MCF 10A (cell line): ENCODE measurements around the gene SPOCK1. TPM values are rescaled to one million over a fixed set of nuclear protein-coding genes. Genes with fewer than 3 reads are reported as not detected.

Experiments used
- BruUV-seq: library from RNA; stranded (reverse); fragments of 400-500 nt; replicated peaks from 2 replicates; lab custom pipeline; 2021; lab: Mats Ljungman, UMichigan
- CTCF ChIA-PET: fragments of 300-600 bp; sonication (Branson Sonifier 250); formaldehyde crosslinking; extraction: SDS; loops from one replicate; lab custom pipeline; 2021; ENCODE audit warnings: antibody characterized with exemption, inconsistent platforms; lab: Yijun Ruan, JAX
- POLR2A ChIA-PET: fragments of 300-600, 350-650 bp; sonication (Branson Sonifier 250); formaldehyde crosslinking; extraction: SDS; loops from one replicate; lab custom pipeline; 2020; ENCODE audit warnings: antibody characterized with exemption, inconsistent platforms; lab: Yijun Ruan, JAX
- DNase-seq: peaks from one replicate; pipeline ENCODE4 v3.0.0-alpha.2; 2018; ENCODE audit not compliant: unreplicated experiment
- H3K27ac Mint-ChIP-seq: one replicate; pipeline ENCODE4 v1.8.0; 2022; ENCODE audit warnings: mild to moderate bottlenecking, low read depth, mixed read lengths; ENCODE audit not compliant: unreplicated experiment
- H3K27me3 Mint-ChIP-seq: one replicate; pipeline ENCODE4 v1.8.0; 2022; ENCODE audit warnings: mixed read lengths; ENCODE audit not compliant: insufficient read depth, unreplicated experiment
- H3K36me3 Mint-ChIP-seq: one replicate; pipeline ENCODE4 v1.8.0; 2022; ENCODE audit warnings: mild to moderate bottlenecking, moderate library complexity, mixed read lengths; ENCODE audit not compliant: insufficient read depth, unreplicated experiment
- H3K4me1 Mint-ChIP-seq: one replicate; pipeline ENCODE4 v1.8.0; 2022; ENCODE audit warnings: mixed read lengths; ENCODE audit not compliant: insufficient read depth, unreplicated experiment
- H3K4me3 Mint-ChIP-seq: one replicate; pipeline ENCODE4 v1.8.0; 2022; ENCODE audit warnings: mild to moderate bottlenecking, moderate library complexity, mixed read lengths; ENCODE audit not compliant: unreplicated experiment
- H3K9me3 Mint-ChIP-seq: one replicate; pipeline ENCODE4 v1.8.0; 2022; ENCODE audit warnings: mixed read lengths; ENCODE audit not compliant: unreplicated experiment
- CTCF ChIP-seq: fragments of 200-600 bp; IDR thresholded peaks from one replicate; pipeline ENCODE4 v1.8.0; 2022; ENCODE audit warnings: antibody characterized with exemption, mild to moderate bottlenecking; ENCODE audit not compliant: unreplicated experiment
- intact Hi-C: fragments of 100-400 bp; cut with micrococcal nuclease; formaldehyde crosslinking; loops from 2 replicates; pipeline ENCODE4 v1.14.1; 2022
- total RNA-seq: library from RNA; stranded (reverse); gene quantifications from 2 replicates; pipeline ENCODE4 v1.2.3, GENCODE V29; 2022

Gene SPOCK1
- total RNA-seq, 1 experiment from 2014 or later, result 34.3 TPM

GRCh38 chr5:137438932-137439331 is 60.2 kb downstream of the SPOCK1 start:
- no peak for TF ChIP-seq CTCF
- no peaks in the 10 kb centered on the region for H3K9me3 Mint-ChIP-seq
- POLR2A ChIA-PET, result no interaction called here
- no peaks in the 10 kb centered on the region for H3K36me3 Mint-ChIP-seq
- intact Hi-C loops, result no loop called here
- H3K27me3 Mint-ChIP-seq, result no peaks in the 10 kb centered on the region
- H3K4me1 Mint-ChIP-seq, result no peaks in the 10 kb centered on the region
- H3K4me3 Mint-ChIP-seq, result no peak overlapping the region
- no peak overlapping the region for H3K27ac Mint-ChIP-seq
- BruUV-seq, result no TSS peak
- CTCF ChIA-PET, result interaction anchor here (0.6 to 1.6 kb wide), 7 partner anchors 13 to 1226 kb away, joined by 3 to 6 read pairs (median 3); no protein-coding TSS in a partner anchor
- DNase-seq, result no peak

DNA sequence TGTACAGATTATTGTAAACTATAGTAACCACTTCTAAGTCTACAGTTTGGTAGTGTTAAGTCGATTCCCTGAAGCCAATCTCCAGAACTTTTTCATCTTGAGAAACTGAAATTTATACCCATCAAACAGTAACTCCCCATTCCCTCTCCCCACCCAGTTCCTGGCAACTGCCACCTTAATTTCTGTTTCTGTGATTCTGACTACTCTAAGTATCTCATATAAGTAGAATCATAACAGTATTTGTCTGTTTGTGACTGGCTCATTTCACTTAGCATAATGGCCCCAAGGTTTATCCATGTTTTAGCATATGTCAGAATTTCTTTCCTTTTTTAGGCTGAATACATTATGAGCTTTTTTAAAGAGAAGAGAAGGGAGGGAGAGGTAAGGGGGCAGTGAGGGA is 61.4 kb downstream of the SPOCK1 start:
- H3K27ac Mint-ChIP-seq, result no peak overlapping the region
- intact Hi-C loops, result no loop called here
- no TSS peak for BruUV-seq
- no peaks in the 10 kb centered on the region for H3K9me3 Mint-ChIP-seq
- H3K36me3 Mint-ChIP-seq, result no peaks in the 10 kb centered on the region
- no peak overlapping the region for H3K4me3 Mint-ChIP-seq
- ChIA-PET CTCF (no interaction called here), POLR2A (no interaction called here)
- H3K27me3 Mint-ChIP-seq, result no peaks in the 10 kb centered on the region
- no peaks in the 10 kb centered on the region for H3K4me1 Mint-ChIP-seq
- DNase-seq, result no peak
- no peak for TF ChIP-seq CTCF

GRCh38 chr5:137433539-137433938 is 65.6 kb downstream of the SPOCK1 start:
- TF ChIP-seq CTCF, result no peak
- no TSS peak for BruUV-seq
- H3K27me3 Mint-ChIP-seq, result no peaks in the 10 kb centered on the region
- intact Hi-C loops, result no loop called here
- no peaks in the 10 kb centered on the region for H3K4me1 Mint-ChIP-seq
- DNase-seq, result no peak
- POLR2A ChIA-PET, result no interaction called here
- H3K4me3 Mint-ChIP-seq, result no peak overlapping the region
- CTCF ChIA-PET, result interaction anchor here (0.6 to 0.9 kb wide), 2 partner anchors 9 to 109 kb away, joined by 3 to 4 read pairs; no protein-coding TSS in a partner anchor
- no peaks in the 10 kb centered on the region for H3K36me3 Mint-ChIP-seq
- H3K9me3 Mint-ChIP-seq, result no peaks in the 10 kb centered on the region
- H3K27ac Mint-ChIP-seq, result no peak overlapping the region

DNA sequence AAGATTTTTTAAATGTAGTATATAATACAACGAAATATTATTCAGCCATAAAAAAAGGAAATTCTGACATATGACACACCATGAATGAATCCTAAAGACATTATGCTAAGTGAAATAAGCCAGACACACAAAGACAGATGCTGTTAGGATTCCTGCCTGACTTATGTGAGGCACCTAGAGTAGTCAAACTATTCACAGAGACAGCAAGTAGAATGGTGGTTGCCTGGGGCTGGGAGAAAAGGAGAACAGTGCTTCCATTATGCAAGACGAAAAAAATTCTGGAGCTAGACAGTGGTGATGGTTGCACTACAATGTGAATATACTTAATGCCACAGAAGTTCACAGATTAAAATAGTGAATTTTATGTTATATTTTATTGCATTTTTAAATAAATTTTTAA is 66.8 kb downstream of the SPOCK1 start:
- Mint-ChIP-seq H3K9me3 (no peaks in the 10 kb centered on the region), H3K4me1 (no peaks in the 10 kb centered on the region), H3K4me3 (no peak overlapping the region), H3K27ac (no peak overlapping the region), H3K27me3 (no peaks in the 10 kb centered on the region), H3K36me3 (no peaks in the 10 kb centered on the region)
- ChIA-PET CTCF (no interaction called here), POLR2A (no interaction called here)
- TF ChIP-seq CTCF, result no peak
- no peak for DNase-seq
- no TSS peak for BruUV-seq
- intact Hi-C loops, result no loop called here
